Astrocyte of the hippocampus (primary cell): ENCODE measurements around the gene LRRC15.

Experiments used
- DNase-seq: peaks from one replicate; pipeline ENCODE4 v3.0.0; 2011; ENCODE audit warnings: low read depth, low spot score

The LRRC15 gene

GRCh38 chr3:194320100-194320499 is 49.4 kb downstream of the LRRC15 start:
- DNase-seq, result no peak

DNA sequence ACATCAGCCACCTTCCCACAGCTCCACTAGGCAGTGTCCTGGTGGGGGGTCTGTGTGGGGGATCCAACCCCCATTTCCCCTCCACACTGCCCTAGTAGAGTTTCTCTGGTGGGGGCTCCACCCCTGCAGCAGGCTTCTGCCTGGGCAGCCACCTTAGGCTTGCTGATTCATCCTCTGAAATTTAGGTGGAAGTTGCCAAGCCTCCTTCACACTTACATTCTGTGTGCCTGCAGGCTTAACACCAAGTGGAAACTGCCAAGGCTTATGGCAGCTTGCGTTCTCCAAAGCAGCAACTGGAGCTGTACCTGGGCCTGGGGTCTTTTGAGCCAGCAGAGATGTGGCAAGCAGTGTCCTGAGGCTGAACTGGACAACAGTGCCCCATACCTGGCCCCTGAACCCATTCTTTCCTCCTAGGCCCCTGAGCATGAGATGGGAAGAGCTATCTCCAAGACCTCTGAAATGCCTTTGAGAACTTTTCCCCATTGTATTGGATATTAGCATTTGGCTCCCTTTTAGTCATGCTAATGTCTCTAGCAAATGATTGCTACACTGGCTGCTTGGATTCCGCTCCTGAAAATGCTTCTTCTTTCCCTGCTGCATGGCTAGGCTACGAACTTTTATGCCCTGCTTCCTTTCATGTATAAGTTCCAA is 50.9 kb downstream of the LRRC15 start:
- no peak for DNase-seq

DNA sequence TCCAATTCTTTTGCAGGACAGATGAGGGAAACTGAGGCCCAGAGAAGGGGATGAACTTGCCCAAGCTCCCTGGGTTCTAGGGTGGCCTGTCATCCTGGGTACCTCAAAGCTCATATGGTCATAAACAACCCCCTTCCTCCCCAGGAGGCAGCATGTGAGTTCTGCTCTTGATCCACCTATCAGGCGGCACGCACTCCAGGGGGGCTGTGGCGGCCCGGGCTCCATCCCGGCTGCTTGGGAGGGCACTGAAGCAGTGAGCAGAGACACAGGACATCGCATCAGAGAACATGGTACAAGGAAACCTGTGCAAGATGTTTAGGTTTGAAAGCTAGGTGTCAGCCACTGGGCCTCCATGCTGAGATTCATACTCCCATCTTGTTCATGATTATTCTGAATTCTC is 52.6 kb downstream of the LRRC15 start:
- DNase-seq, result no peak

GRCh38 chr3:194315965-194316361 is 53.6 kb downstream of the LRRC15 start:
- DNase-seq, result no peak

GRCh38 chr3:194315088-194315964 is 54.2 kb downstream of the LRRC15 start:
- DNase-seq, result peak; percentile 97

GRCh38 chr3:194314388-194315068 is 55.0 kb downstream of the LRRC15 start:
- DNase-seq, result no peak

DNA sequence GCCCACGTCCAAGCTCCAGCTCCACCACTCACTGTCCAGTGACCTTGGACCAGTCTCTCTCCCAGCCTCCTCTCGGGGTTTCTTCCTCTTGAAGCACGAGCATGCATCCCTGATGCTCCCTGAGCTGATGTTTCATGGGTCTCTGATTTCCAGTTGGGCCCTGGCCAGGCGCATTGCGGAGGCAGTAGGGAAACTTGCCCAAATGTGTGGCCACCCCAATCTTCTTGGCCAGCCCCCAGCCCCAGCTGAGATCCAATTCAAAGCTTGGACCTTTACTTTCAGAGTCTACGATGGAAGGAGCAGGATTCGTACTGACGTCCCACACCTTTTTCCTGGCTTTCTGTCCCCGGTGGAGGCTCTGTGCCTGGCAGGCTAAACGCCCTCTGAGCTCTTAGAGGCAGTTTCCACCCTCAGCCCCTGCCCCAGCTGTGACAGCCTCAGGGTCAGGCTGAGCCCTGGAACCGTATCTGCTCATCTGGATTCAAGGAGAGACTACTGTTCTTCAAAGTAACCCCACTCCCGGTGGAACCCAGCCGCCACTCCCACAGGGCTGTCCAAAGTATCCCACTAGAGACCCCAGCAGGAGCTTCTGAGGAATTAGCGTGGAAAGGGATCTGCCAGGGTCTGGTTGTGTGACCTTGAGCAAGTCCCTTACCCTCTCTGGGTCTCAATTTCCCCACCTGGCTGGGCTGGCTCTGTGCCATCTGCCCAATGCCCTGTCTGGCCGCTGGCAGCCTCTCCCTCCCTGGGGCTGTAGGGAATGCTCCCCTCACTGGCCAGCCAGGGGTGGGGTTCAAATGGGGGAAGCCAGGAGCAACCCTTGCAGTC is 55.8 kb downstream of the LRRC15 start:
- DNase-seq, result peak; percentile 35

- DNase-seq, result peak; percentile 57
Observed at GRCh38 chr3:194312743-194313281, 56.7 kb downstream of the LRRC15 start.

DNA sequence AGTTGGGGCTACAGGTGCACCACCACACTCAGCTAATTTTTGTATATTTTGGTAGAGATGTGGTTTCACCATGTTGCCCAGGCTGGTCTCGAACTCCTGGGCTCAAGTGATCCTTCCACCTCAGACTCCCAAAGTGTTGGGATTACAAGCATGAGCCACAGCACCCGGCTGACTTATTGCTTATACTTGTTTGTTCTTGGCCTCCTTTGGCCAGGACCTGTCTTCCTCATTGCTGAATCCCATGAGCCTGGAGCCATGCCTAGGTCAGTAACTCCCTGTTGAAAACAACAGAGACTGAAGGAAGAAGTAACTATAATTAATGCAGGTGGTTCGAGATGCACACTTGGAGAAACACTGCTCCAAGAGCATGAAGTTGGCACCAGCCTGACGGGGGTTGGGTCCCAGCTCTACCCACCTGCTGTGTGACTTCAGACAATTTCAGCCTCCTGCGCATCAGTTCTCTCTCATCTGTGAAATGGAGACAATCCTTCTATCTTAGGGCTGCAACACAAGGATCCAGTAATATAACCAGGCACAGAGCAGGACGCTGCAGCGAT is 57.3 kb downstream of the LRRC15 start:
- no peak for DNase-seq

DNA sequence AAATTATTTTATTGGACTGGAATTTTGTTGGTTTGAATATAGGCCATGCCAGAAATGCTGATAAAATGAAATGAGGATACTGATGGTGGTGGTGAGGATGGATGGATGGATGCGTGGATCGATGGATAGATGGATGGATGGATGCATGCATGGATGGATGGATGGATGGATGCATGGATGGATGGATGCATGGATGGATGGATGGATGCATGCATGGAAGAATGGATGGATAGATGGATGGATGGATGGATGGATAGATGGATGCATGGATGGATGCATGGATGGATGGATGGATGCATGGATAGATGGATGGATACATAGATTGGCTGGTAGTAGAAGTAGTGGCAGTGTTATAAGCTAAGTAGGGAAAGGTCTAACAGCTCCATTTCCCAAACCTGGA is 58.5 kb downstream of the LRRC15 start:
- no peak for DNase-seq

- no peak for DNase-seq
Observed at GRCh38 chr3:194310060-194310835, 59.3 kb downstream of the LRRC15 start.

- peak; percentile 42 for DNase-seq
Observed at GRCh38 chr3:194308601-194309449, 60.7 kb downstream of the LRRC15 start.

DNA sequence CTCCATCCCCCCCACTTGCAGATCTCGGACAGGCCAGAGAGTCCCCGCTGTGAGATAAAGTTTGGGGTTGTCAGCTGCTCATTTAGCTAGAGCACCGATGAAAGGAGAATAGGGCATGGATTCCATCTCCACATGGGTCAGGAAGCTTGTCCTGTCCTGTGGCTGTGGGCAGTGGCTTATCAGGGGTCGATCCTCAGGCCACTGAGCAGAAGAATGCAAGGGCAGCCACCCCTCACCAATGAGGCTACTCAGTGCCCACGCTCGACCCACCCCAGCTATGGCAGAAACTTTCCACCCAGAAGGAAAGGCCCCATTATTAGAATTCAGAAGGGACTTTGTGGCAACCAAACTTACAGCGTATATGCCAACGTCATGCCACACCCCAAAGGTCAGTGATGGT is 61.7 kb downstream of the LRRC15 start:
- DNase-seq, result no peak

DNA sequence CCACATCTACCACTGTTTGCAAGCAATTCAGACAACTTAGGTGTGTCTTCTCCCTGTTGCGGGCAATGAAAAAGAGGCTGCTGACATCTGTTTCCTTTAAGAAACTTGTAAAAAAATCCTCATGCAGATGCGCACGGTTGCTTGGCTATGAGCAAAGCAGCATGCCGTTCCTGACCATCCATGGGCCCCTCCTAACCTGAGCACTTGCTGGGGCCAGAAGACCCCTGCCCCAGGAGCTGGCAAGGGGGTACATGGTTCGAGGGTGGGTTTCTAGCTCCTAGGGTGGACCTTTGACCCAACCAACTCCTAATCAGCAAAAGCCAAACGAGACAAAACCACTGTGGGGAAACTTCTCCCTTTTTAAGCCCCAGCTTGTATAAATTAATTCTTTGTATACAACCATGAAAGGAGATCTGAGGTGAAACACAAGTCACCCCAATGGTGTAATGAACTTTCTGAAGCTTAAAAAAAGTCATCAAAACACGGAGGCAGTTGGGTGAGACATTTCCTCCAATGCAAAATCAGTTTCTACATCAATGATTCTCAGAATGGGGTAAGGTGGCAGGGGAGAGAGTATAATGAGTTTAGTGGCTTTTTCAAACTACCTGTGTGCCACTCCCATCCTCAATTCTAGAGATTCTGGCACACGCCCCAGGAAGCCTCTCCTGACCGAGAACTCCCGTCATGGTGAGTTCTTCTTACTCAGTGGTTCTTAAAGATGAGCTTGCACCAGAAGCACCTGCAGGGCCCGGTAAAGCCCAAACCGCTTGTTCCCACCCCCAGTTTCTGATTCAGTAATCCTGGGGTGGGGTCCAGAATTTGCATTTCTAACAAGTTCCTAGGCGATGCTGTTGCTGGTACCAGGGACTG is 62.5 kb downstream of the LRRC15 start:
- DNase-seq, result no peak

DNA sequence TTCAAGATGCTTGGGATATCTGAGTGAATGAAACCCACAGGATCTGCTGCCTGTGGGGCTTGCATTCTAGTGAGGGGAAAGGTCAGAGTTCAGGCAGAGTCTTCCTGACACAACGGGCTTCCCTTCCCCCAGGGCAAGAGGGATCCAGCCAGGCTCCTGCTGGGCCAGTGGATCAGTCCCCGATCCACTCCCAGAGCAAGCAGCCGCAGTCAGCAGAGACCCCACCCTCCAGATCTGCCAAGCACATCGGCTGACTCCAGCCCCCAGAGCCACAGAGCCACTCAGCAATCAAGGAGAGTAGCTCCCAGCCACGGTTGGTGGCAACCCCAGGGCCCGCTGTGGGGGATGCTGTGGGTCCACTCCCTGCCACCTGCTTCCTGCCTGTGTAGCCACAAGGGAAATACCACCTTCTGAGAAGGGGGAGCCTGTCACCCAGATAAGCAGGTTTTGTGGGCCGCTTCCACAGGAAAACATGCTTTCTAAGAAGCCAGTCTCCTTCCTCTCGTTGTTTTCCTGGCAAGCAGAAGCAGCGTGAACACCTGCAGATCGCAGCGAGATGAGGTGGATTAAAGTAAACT is 63.3 kb downstream of the LRRC15 start:
- no peak for DNase-seq

- DNase-seq, result no peak
Observed at GRCh38 chr3:194305356-194306108, 64.0 kb downstream of the LRRC15 start.
